DOHH2 (cell line): ENCODE results near the gene PEPD.

ENCODE experiments used
- CTCF ChIP-seq: fragments of 200-600 bp; sonication (generic); IDR thresholded peaks from one replicate; pipeline ENCODE4 v1.5.1; 2014; ENCODE audit warnings: antibody characterized with exemption, mild to moderate bottlenecking, low read depth, low read length; ENCODE audit not compliant: poor library complexity, severe bottlenecking
- EZH2phosphoT487 ChIP-seq: fragments of 200-600 bp; sonication (generic); IDR thresholded peaks from 2 replicates; pipeline ENCODE4 v1.6.1; 2017; ENCODE audit warnings: borderline replicate concordance, mild to moderate bottlenecking, antibody characterized with exemption, low read length, moderate library complexity, mixed read lengths

GRCh38 chr19:33447336-33448158 lies 74.0 kb downstream of the PEPD start:
- no peak for TF ChIP-seq CTCF
- TF ChIP-seq EZH2phosphoT487 = no peak
